Stimulated activated naive CD8-positive, alpha-beta T cell treated with anti-CD3 and anti-CD28 coated beads, Interleukin-15, amount 100 ng/mL, for 72 hours (primary cell): Measurements from ENCODE around the gene FMN2.

Experiments used
- ATAC-seq: fragments of 150-1000 bp; cut with Tn5 transposase; 2 replicates; pipeline ENCODE4 v1.10.0; 2021; ENCODE audit warnings: mild to moderate bottlenecking, moderate library complexity
- DNase-seq, 2 donors: peaks; one replicate each; pipeline ENCODE4 v3.0.0; 2021 to 2022
- H3K27ac Mint-ChIP-seq, 2 donors: one replicate each; pipeline ENCODE4 v1.8.0; 2022; ENCODE audit warnings: mild to moderate bottlenecking in 2 of 2, mixed read lengths in 2 of 2, moderate library complexity in 2 of 2
- H3K27me3 Mint-ChIP-seq: one replicate; pipeline ENCODE4 v1.8.0; 2022; ENCODE audit warnings: mixed read lengths
- H3K4me1 Mint-ChIP-seq: one replicate; pipeline ENCODE4 v1.8.0; 2022; ENCODE audit warnings: mild to moderate bottlenecking, mixed read lengths
- H3K4me3 Mint-ChIP-seq, 2 donors: one replicate each; pipeline ENCODE4 v1.8.0; 2022; ENCODE audit warnings: mild to moderate bottlenecking in 2 of 2, mixed read lengths in 2 of 2, moderate library complexity in 1 of 2
- H3K9me3 Mint-ChIP-seq, 2 donors: one replicate each; pipeline ENCODE4 v1.8.0; 2022; ENCODE audit warnings: mixed read lengths in 2 of 2

Gene FMN2

GRCh38 chr1:240091614-240092300 is at the start of gene FMN2:
TSS of gene FMN2 (plus strand) at chr1:240091883. CDS start at chr1:240092110, 227 bp downstream.
- Mint-ChIP-seq H3K27ac (no peak within 1 kb of the TSS), H3K4me1 (peaks cover 7% of the 10 kb centered on the region), H3K4me3 (peak within 1 kb of the TSS; percentile 57 to 63), H3K27me3 (peaks cover 59% of the 10 kb centered on the region), H3K9me3 (no peaks in the 10 kb centered on the region)
- peak in 1 of 2 donors; percentile 2 for DNase-seq
- ATAC-seq: peak; percentile 62

- Mint-ChIP-seq H3K27me3 (no peaks in the 10 kb centered on the region), H3K27ac (no peak overlapping the region), H3K9me3 (no peaks in the 10 kb centered on the region), H3K4me1 (no peaks in the 10 kb centered on the region), H3K4me3 (no peak overlapping the region)
- ATAC-seq: no peak
- DNase-seq: no peak
Measured at GRCh38 chr1:240044620-240045019, 47.1 kb upstream of the FMN2 start.

- no peaks in the 10 kb centered on the region for H3K4me1 Mint-ChIP-seq
- no peak for ATAC-seq
- H3K27ac Mint-ChIP-seq: no peak overlapping the region
- H3K27me3 Mint-ChIP-seq: no peaks in the 10 kb centered on the region
- H3K4me3 Mint-ChIP-seq: no peak overlapping the region
- DNase-seq: no peak
- H3K9me3 Mint-ChIP-seq: no peaks in the 10 kb centered on the region
Measured at GRCh38 chr1:240046000-240046399, 45.7 kb upstream of the FMN2 start.

- H3K4me3 Mint-ChIP-seq: no peak overlapping the region
- no peak overlapping the region for H3K27ac Mint-ChIP-seq
- no peaks in the 10 kb centered on the region for H3K4me1 Mint-ChIP-seq
- ATAC-seq (no peak), DNase-seq (no peak)
- no peaks in the 10 kb centered on the region for H3K27me3 Mint-ChIP-seq
- no peaks in the 10 kb centered on the region for H3K9me3 Mint-ChIP-seq
Measured at GRCh38 chr1:240054109-240054701, 37.5 kb upstream of the FMN2 start.

GRCh38 chr1:240055936-240056335 is 35.7 kb upstream of the FMN2 start:
- H3K4me3 Mint-ChIP-seq: no peak overlapping the region
- H3K27ac Mint-ChIP-seq: no peak overlapping the region
- no peaks in the 10 kb centered on the region for H3K4me1 Mint-ChIP-seq
- H3K27me3 Mint-ChIP-seq: no peaks in the 10 kb centered on the region
- DNase-seq: no peak
- peaks cover 0 to 2% of the 10 kb centered on the region in 2 donors for H3K9me3 Mint-ChIP-seq
- no peak for ATAC-seq

GRCh38 chr1:240056350-240056749 is 35.3 kb upstream of the FMN2 start:
- Mint-ChIP-seq H3K9me3 (peaks cover 0 to 7% of the 10 kb centered on the region in 2 donors), H3K27ac (no peak overlapping the region), H3K27me3 (no peaks in the 10 kb centered on the region), H3K4me1 (no peaks in the 10 kb centered on the region), H3K4me3 (no peak overlapping the region)
- ATAC-seq (no peak), DNase-seq (no peak)

GRCh38 chr1:240058049-240058448 is 33.6 kb upstream of the FMN2 start:
- no peaks in the 10 kb centered on the region for H3K4me1 Mint-ChIP-seq
- DNase-seq: no peak
- no peaks in the 10 kb centered on the region for H3K27me3 Mint-ChIP-seq
- H3K27ac Mint-ChIP-seq: no peak overlapping the region
- H3K9me3 Mint-ChIP-seq: peaks cover 0 to 8% of the 10 kb centered on the region in 2 donors
- H3K4me3 Mint-ChIP-seq: no peak overlapping the region
- no peak for ATAC-seq

GRCh38 chr1:240068961-240069360 is 22.7 kb upstream of the FMN2 start:
- H3K9me3 Mint-ChIP-seq: peaks cover 9 to 13% of the 10 kb centered on the region in 2 donors
- no peak for ATAC-seq
- H3K27me3 Mint-ChIP-seq: peaks cover 9% of the 10 kb centered on the region

GRCh38 chr1:240070188-240070587 is 21.5 kb upstream of the FMN2 start:
- H3K4me1 Mint-ChIP-seq: no peaks in the 10 kb centered on the region

More at GRCh38 chr1:240068961-240069360, 22.7 kb upstream of the FMN2 start:
- no peak for DNase-seq
- Mint-ChIP-seq H3K27ac (no peak overlapping the region), H3K4me3 (no peak overlapping the region), H3K4me1 (no peaks in the 10 kb centered on the region)

GRCh38 chr1:240073097-240073496 is 18.6 kb upstream of the FMN2 start:
- DNase-seq (no peak), ATAC-seq (no peak)
- Mint-ChIP-seq H3K4me1 (no peaks in the 10 kb centered on the region), H3K27ac (no peak overlapping the region), H3K4me3 (no peak overlapping the region), H3K9me3 (peaks cover 12 to 13% of the 10 kb centered on the region in 2 donors), H3K27me3 (peaks cover 14% of the 10 kb centered on the region)

More at GRCh38 chr1:240070188-240070587, 21.5 kb upstream of the FMN2 start:
- ATAC-seq (no peak), DNase-seq (no peak)
- Mint-ChIP-seq H3K4me3 (no peak overlapping the region), H3K27ac (no peak overlapping the region), H3K9me3 (peaks cover under 1 to 13% of the 10 kb centered on the region in 2 donors), H3K27me3 (peaks cover 9% of the 10 kb centered on the region)

GRCh38 chr1:240074422-240074821 is 17.3 kb upstream of the FMN2 start:
- DNase-seq (no peak), ATAC-seq (no peak)
- Mint-ChIP-seq H3K4me1 (no peaks in the 10 kb centered on the region), H3K9me3 (peaks cover 13 to 25% of the 10 kb centered on the region in 2 donors), H3K27ac (no peak overlapping the region), H3K4me3 (no peak overlapping the region), H3K27me3 (peaks cover 18% of the 10 kb centered on the region)

GRCh38 chr1:240074908-240075307 is 16.8 kb upstream of the FMN2 start:
- Mint-ChIP-seq H3K27me3 (peaks cover 18% of the 10 kb centered on the region), H3K9me3 (peaks cover 13 to 30% of the 10 kb centered on the region in 2 donors), H3K27ac (no peak overlapping the region), H3K4me3 (no peak overlapping the region), H3K4me1 (no peaks in the 10 kb centered on the region)
- ATAC-seq: no peak
- no peak for DNase-seq

GRCh38 chr1:240084337-240084736 is 7.3 kb upstream of the FMN2 start:
- ATAC-seq: no peak
- DNase-seq: no peak
- H3K4me1 Mint-ChIP-seq: no peaks in the 10 kb centered on the region
- no peak overlapping the region for H3K27ac Mint-ChIP-seq
- H3K4me3 Mint-ChIP-seq: no peak overlapping the region
- peaks cover 11% of the 10 kb centered on the region for H3K27me3 Mint-ChIP-seq
- H3K9me3 Mint-ChIP-seq: peaks cover 0 to 7% of the 10 kb centered on the region in 2 donors

GRCh38 chr1:240084749-240085148 is 6.9 kb upstream of the FMN2 start:
- Mint-ChIP-seq H3K4me1 (no peaks in the 10 kb centered on the region), H3K27me3 (peaks cover 11% of the 10 kb centered on the region), H3K27ac (no peak overlapping the region), H3K9me3 (peaks cover 0 to 3% of the 10 kb centered on the region in 2 donors), H3K4me3 (no peak overlapping the region)
- no peak for ATAC-seq
- no peak for DNase-seq

- H3K4me3 Mint-ChIP-seq: no peak overlapping the region
- H3K9me3 Mint-ChIP-seq: no peaks in the 10 kb centered on the region
- H3K4me1 Mint-ChIP-seq: peaks cover 7% of the 10 kb centered on the region
- no peak overlapping the region for H3K27ac Mint-ChIP-seq
- no peak for DNase-seq
- H3K27me3 Mint-ChIP-seq: peaks cover 21% of the 10 kb centered on the region
- no peak for ATAC-seq
Measured at GRCh38 chr1:240086726-240087125, 5.0 kb upstream of the FMN2 start.

- H3K27me3 Mint-ChIP-seq: peaks cover 43% of the 10 kb centered on the region
- DNase-seq: no peak
- no peaks in the 10 kb centered on the region for H3K9me3 Mint-ChIP-seq
- ATAC-seq: no peak
- H3K4me3 Mint-ChIP-seq: no peak overlapping the region
- H3K27ac Mint-ChIP-seq: no peak overlapping the region
- H3K4me1 Mint-ChIP-seq: peaks cover 7% of the 10 kb centered on the region
Measured at GRCh38 chr1:240090014-240090413, 1.7 kb upstream of the FMN2 start.
